Uterus (tissue), 4 donors: ENCODE results near the gene PHLPP2. TPM values are rescaled to one million over a fixed set of nuclear protein-coding genes. Genes with fewer than 3 reads are reported as not detected.

Experiments used
- DNase-seq, 2 donors: peaks; one replicate each; pipeline ENCODE4 v3.0.0-alpha.2; 2019 to 2020
- H3K27ac ChIP-seq, 2 donors: fragments of 200-600 bp; sonication (generic); 1 replicate in 1 of 2; 2 replicates in 1 of 2; pipeline ENCODE4 v1.5.1; 2016 to 2018
- H3K27me3 ChIP-seq, 2 donors: fragments of 200-600 bp; sonication (generic); one replicate each; pipeline ENCODE4 v1.5.1; 2018 to 2019; ENCODE audit warnings: control low read depth in 1 of 2
- H3K36me3 ChIP-seq, 2 donors: fragments of 200-600 bp; sonication (generic); one replicate each; pipeline ENCODE4 v1.5.1; 2019; ENCODE audit warnings: control low read depth in 1 of 2
- H3K4me1 ChIP-seq, 2 donors: fragments of 200-600 bp; sonication (generic); one replicate each; pipeline ENCODE4 v1.5.1; 2018 to 2019; ENCODE audit warnings: control low read depth in 1 of 2
- H3K4me3 ChIP-seq, 2 donors: fragments of 200-600 bp; sonication (generic); 1 replicate in 1 of 2; 2 replicates in 1 of 2; pipeline ENCODE4 v1.5.1; 2018 to 2019; ENCODE audit warnings: mild to moderate bottlenecking in 1 of 2
- H3K9me3 ChIP-seq, 2 donors: fragments of 200-600 bp; sonication (generic); one replicate each; pipeline ENCODE4 v1.5.1; 2019; ENCODE audit warnings: control low read depth in 1 of 2
- CTCF ChIP-seq, 4 experiments: fragments of 200-600 bp in 2 of 4; fragments of 450-650 bp in 2 of 4; sonication (generic) in 2 of 4; IDR thresholded peaks; one replicate each; pipeline ENCODE4 v1.5.1; 2016 to 2019; ENCODE audit warnings: antibody characterized with exemption in 4 of 4, mild to moderate bottlenecking in 2 of 4, moderate library complexity in 1 of 4
- POLR2A ChIP-seq, 2 donors: fragments of 450-650 bp; IDR thresholded peaks; one replicate each; pipeline ENCODE4 v1.6.1; 2016; ENCODE audit warnings: antibody characterized with exemption in 2 of 2, mild to moderate bottlenecking in 1 of 2, moderate library complexity in 1 of 2
- intact Hi-C: fragments of 100-400 bp; cut with DNase I; formaldehyde crosslinking; loops from one replicate; pipeline ENCODE4 v1.15.1; 2023; ENCODE audit warnings: low total_unique reads
- total RNA-seq, 4 donors: library from RNA; depleted of rRNA in 3 of 4; stranded (reverse); fragments of >200 nt in 3 of 4; gene quantifications; one replicate each; pipeline versions ENCODE4 v1.1.0 to v1.2.4, GENCODE V29; 2014 to 2023
- donor health status: DM: yes; HTN: yes; CAD: no.

Gene PHLPP2
- total RNA-seq, 4 donors from 2014 or later: 2.0 to 22.3 (median 10.7) TPM

GRCh38 chr16:71721066-71721740 is 3.3 kb downstream of the PHLPP2 start:
- TF ChIP-seq CTCF (IDR thresholded peaks at IDR 0.05) (no peak), POLR2A (IDR thresholded peaks at IDR 0.05) (no peak)
- Histone ChIP-seq H3K27ac (no peak overlapping the region), H3K4me3 (no peak overlapping the region), H3K36me3 (no peaks in the 10 kb centered on the region), H3K9me3 (no peaks in the 10 kb centered on the region), H3K27me3 (no peaks in the 10 kb centered on the region), H3K4me1 (no peaks in the 10 kb centered on the region)
- intact Hi-C loops: no loop called here
- DNase-seq: no peak

GRCh38 chr16:71712501-71712900 is 12.0 kb downstream of the PHLPP2 start:
- no peak overlapping the region for H3K4me3 ChIP-seq
- no peaks in the 10 kb centered on the region for H3K9me3 ChIP-seq
- H3K27ac ChIP-seq: no peak overlapping the region
- H3K27me3 ChIP-seq: no peaks in the 10 kb centered on the region
- TF ChIP-seq POLR2A (IDR thresholded peaks at IDR 0.05) (no peak), CTCF (IDR thresholded peaks at IDR 0.05) (no peak)
- DNase-seq: no peak
- H3K4me1 ChIP-seq: no peaks in the 10 kb centered on the region
- intact Hi-C loops: no loop called here
- no peaks in the 10 kb centered on the region for H3K36me3 ChIP-seq

- H3K9me3 ChIP-seq: no peaks in the 10 kb centered on the region
- no peaks in the 10 kb centered on the region for H3K27me3 ChIP-seq
- no peaks in the 10 kb centered on the region for H3K36me3 ChIP-seq
- no peak overlapping the region for H3K4me3 ChIP-seq
- intact Hi-C loops: no loop called here
- no peak overlapping the region for H3K27ac ChIP-seq
- no peaks in the 10 kb centered on the region for H3K4me1 ChIP-seq
- TF ChIP-seq CTCF (IDR thresholded peaks at IDR 0.05) (no peak), POLR2A (IDR thresholded peaks at IDR 0.05) (no peak)
- DNase-seq: no peak
Observed at GRCh38 chr16:71711789-71712188, 12.7 kb downstream of the PHLPP2 start.

- no peak for TF ChIP-seq CTCF (IDR thresholded peaks at IDR 0.05)
- TF ChIP-seq POLR2A (IDR thresholded peaks at IDR 0.05): no peak
- intact Hi-C loops: no loop called here
- Histone ChIP-seq H3K27ac (no peak overlapping the region), H3K27me3 (no peaks in the 10 kb centered on the region), H3K4me3 (no peak overlapping the region), H3K9me3 (no peaks in the 10 kb centered on the region), H3K4me1 (no peaks in the 10 kb centered on the region), H3K36me3 (no peaks in the 10 kb centered on the region)
- DNase-seq: no peak
Observed at GRCh38 chr16:71709229-71709781, 15.2 kb downstream of the PHLPP2 start.

GRCh38 chr16:71708696-71709095 is 15.8 kb downstream of the PHLPP2 start:
- no peak for DNase-seq
- intact Hi-C loops: no loop called here
- no peaks in the 10 kb centered on the region for H3K36me3 ChIP-seq
- H3K4me1 ChIP-seq: no peaks in the 10 kb centered on the region
- no peak overlapping the region for H3K27ac ChIP-seq
- no peaks in the 10 kb centered on the region for H3K9me3 ChIP-seq
- no peak overlapping the region for H3K4me3 ChIP-seq
- H3K27me3 ChIP-seq: no peaks in the 10 kb centered on the region
- no peak for TF ChIP-seq CTCF (IDR thresholded peaks at IDR 0.05)
- TF ChIP-seq POLR2A (IDR thresholded peaks at IDR 0.05): no peak
